AG04449 (cell line): ENCODE measurements around the gene PRELP.
A peak's percentile ranks its signal among the peaks of the same experiment; 100 is the strongest.

Experiments
- CTCF ChIA-PET: fragments of 350-600 bp; formaldehyde crosslinking; extraction: SDS; loops from one replicate; lab custom pipeline; 2021; ENCODE audit warnings: antibody characterized with exemption; lab: Yijun Ruan, JAX
- POLR2A ChIA-PET: fragments of 400-600, 350-600 bp; formaldehyde crosslinking; extraction: SDS; loops from one replicate; lab custom pipeline; 2020; ENCODE audit warnings: antibody characterized with exemption, inconsistent platforms; lab: Yijun Ruan, JAX
- DNase-seq: peaks from one replicate; pipeline ENCODE4 v3.0.0-alpha.2; 2010; ENCODE audit warnings: low read depth, low spot score
- H3K4me3 ChIP-seq: 2 replicates; pipeline ENCODE4 v1.5.1; 2011; ENCODE audit warnings: low read depth, mild to moderate bottlenecking, control low read depth, low read length
- TF ChIP-seq, protein P1 (sequence below): IDR thresholded peaks from one replicate; pipeline ENCODE4 v1.5.1; 2011; ENCODE audit warnings: mild to moderate bottlenecking, moderate library complexity, low read length, control low read depth, inconsistent platforms; ENCODE audit not compliant: insufficient read depth; ENCODE audit errors: missing control alignments

Gene PRELP

DNA sequence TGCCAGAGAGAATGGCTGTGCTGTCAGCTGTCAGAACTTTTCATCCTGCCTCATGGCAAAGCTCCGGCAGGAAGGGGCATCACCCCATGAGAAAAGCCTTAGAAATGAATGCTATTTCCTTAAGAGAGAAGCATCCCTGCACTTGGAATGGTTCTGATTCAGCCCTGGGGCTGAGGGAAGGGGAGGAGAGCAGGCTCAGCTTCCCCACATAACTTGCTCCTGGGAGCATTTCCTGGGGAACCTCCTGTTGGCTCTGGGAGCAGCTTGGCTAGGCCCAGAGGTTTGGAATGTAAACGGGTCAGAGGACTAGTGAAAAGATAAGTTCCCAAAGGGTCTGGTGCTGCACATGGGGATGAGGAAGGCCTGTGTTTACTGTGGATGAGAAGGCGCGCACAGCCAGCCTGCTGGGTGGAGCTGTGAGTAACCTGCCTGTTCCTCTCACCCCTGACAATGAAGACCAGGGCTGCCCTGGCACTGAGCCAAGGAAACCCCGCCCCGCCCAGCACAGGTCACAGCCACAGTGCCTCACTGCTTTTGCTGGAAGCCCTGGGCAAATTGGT lies 5.0 kb downstream of the PRELP start:
- TF ChIP-seq, protein P1, sequence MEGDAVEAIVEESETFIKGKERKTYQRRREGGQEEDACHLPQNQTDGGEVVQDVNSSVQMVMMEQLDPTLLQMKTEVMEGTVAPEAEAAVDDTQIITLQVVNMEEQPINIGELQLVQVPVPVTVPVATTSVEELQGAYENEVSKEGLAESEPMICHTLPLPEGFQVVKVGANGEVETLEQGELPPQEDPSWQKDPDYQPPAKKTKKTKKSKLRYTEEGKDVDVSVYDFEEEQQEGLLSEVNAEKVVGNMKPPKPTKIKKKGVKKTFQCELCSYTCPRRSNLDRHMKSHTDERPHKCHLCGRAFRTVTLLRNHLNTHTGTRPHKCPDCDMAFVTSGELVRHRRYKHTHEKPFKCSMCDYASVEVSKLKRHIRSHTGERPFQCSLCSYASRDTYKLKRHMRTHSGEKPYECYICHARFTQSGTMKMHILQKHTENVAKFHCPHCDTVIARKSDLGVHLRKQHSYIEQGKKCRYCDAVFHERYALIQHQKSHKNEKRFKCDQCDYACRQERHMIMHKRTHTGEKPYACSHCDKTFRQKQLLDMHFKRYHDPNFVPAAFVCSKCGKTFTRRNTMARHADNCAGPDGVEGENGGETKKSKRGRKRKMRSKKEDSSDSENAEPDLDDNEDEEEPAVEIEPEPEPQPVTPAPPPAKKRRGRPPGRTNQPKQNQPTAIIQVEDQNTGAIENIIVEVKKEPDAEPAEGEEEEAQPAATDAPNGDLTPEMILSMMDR = no peak
- peak; percentile 88 for DNase-seq
- POLR2A ChIA-PET = interaction anchor here (0.7 to 1.5 kb wide), 4 partner anchors 14 to 102 kb away, joined by 3 to 7 read pairs (median 4); no protein-coding TSS in a partner anchor
- CTCF ChIA-PET = interaction anchor here (0.7 to 29.5 kb wide), 8 partner anchors 7 to 211 kb away, joined by 3 to 683 read pairs (median 4); partner anchors contain the start of gene FMOD
- peak overlapping the region; percentile 24 for H3K4me3 ChIP-seq

DNA sequence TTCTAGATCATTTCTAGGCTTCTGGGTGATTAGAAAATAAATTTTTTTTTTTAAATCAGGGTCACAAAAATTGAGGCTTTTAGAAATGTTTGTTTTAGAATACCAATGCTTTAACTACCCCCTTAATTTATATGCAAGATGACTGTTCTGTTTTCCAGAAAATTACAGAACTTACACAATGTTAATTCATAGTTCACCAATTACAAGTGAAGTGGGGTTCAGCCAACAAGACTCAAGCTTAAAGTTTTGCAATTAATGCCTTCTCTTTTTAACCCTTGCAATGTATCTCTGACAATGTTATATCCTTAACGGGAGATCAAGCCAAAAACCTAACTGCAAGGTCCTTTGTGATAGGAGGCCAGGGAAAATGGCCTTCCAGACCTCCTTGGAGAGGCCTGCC lies 5.6 kb downstream of the PRELP start:
- no peak overlapping the region for H3K4me3 ChIP-seq
- ChIA-PET POLR2A (interaction anchor here (0.7 kb wide), 1 partner anchor 102 kb away, joined by 3 read pairs; no protein-coding TSS in a partner anchor), CTCF (interaction anchor here (0.8 to 29.5 kb wide), 2 partner anchors 56 to 138 kb away, joined by 3 to 683 read pairs; partner anchors contain the start of gene FMOD)
- DNase-seq = no peak
- TF ChIP-seq, protein P1 = no peak

DNA sequence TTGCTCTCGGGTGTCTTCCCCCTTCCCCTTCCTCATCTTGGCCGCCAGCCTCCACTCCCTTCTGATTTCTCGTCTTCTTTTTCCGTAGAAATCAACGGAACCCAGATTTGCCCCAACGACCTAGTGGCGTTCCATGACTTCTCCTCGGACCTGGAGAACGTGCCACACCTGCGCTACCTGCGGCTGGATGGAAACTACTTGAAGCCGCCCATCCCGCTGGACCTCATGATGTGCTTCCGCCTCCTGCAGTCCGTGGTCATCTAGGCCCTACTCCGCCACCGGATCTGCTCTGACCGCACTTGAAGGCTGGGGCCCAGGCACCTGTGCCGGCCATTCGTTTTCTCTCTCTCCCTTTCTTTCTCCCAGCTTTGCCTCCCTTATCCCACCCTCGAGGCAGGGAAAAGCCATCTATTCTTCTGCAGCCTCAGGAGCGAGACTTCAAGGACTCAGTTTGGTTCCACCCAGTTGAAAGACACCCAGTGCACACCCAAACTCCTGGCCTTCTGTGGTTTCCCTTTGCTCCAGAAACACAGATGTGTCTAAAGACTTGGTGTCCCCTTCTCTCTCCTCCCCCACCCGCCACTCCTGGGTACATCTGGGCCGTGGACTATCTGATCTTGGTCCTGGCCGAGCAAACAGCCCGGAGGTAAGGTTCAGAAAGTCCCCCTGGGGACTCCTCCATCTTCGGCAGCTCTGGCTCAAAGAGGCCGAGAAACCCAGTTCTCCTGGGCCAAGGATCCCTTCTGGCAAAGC lies 11.2 kb downstream of the PRELP start:
- no peak overlapping the region for H3K4me3 ChIP-seq
- ChIA-PET POLR2A (no interaction called here), CTCF (interaction anchor here (0.6 to 29.5 kb wide), 28 partner anchors 9 to 235 kb away, joined by 3 to 683 read pairs (median 8); partner anchors contain the start of genes FMOD and PRELP)
- TF ChIP-seq, protein P1 = no peak
- no peak for DNase-seq

DNA sequence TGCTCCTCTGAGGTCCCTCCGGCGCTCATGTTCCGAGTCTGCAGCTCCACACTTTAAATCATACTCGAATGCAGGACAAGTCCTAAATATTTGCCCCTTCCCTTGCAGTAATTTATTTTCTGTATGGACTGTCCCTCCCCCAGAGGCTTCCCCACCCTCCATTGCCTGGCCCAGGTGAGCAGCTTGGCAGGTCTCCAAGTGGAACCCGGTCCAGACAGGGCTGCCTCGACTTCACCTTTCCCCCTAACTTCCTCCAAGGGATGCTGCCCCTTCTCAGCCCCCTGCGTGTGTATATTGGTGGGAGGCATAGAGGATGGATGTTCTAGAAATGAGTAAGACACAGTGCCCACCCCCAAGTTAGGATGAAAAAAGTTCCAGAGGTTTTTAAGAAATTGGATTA lies 12.9 kb downstream of the PRELP start:
- H3K4me3 ChIP-seq = no peak overlapping the region
- no peak for DNase-seq
- ChIA-PET POLR2A (interaction anchor here (0.9 kb wide), 1 partner anchor 25 kb away, joined by 3 read pairs; no protein-coding TSS in a partner anchor), CTCF (interaction anchor here (0.7 to 29.5 kb wide), 51 partner anchors 8 to 370 kb away, joined by 3 to 683 read pairs (median 6); partner anchors contain the start of genes ATP2B4, FMOD and PRELP)
- TF ChIP-seq, protein P1 = no peak

DNA sequence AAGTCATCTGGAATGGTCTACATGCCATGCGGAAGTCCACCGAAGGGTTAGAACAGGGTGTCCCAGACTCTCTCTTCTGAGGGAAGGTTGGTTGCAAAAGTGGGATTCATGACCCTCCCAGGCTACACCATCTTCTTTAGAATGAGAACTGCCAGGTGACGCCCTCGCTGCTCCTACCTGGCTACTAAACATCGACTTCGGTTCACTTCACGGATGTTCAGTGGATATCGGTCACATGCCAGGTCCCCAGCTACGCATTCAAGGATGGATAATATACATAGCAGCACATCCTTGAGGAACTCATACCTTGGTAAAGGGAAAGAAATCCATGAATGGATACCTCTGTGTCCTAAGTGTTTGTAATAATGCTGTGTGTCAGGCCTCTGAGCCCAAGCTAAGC lies 15.0 kb downstream of the PRELP start:
- DNase-seq = no peak
- no peak overlapping the region for H3K4me3 ChIP-seq
- CTCF ChIA-PET = interaction anchor here (0.7 to 29.5 kb wide), 7 partner anchors 8 to 219 kb away, joined by 5 to 683 read pairs (median 20); partner anchors contain the start of gene FMOD
- POLR2A ChIA-PET = no interaction called here
- TF ChIP-seq, protein P1 = no peak
